ENCODE results near the gene PIP5K1B. TPM values are rescaled to one million over a fixed set of nuclear protein-coding genes. Genes with fewer than 3 reads are reported as not detected.

Gene PIP5K1B
- total and polyA plus RNA-seq, 4 donors = 0.09 to 30.9 (median 0.29) TPM

- WGBS = 88% methylated on average over 6 of the region's 6 CpGs
- H3K27me3 ChIP-seq (ENCODE audit: control insufficient read depth in 4 of 4, insufficient read depth in 4 of 4, low read length in 3 of 4) = peaks cover 0 to 5% (median 2%) of the 10 kb centered on the region in 4 donors
- no peaks in the 10 kb centered on the region for H3K36me3 ChIP-seq (ENCODE audit: control insufficient read depth in 4 of 4, insufficient read depth in 3 of 4, low read depth in 1 of 4, low read length in 3 of 4)
- H3K9ac ChIP-seq (ENCODE audit: low read depth in 1 of 2, low read length in 2 of 2) = no peak overlapping the region
- no peaks in the 10 kb centered on the region for H3K4me1 ChIP-seq (ENCODE audit: control insufficient read depth in 4 of 4, insufficient read depth in 4 of 4, low read length in 3 of 4)
- TF ChIP-seq EGR1 (IDR thresholded peaks at IDR 0.05; ENCODE audit: low read depth in 2 of 2) (no peak), REST (IDR thresholded peaks at IDR 0.05) (no peak), GABPA (IDR thresholded peaks at IDR 0.05 in 1 of 2, conservative IDR thresholded peaks at IDR 0.05 in 1 of 2) (no peak), YY1 (IDR thresholded peaks at IDR 0.05) (no peak), CTCF (IDR thresholded peaks at IDR 0.05; ENCODE audit: low read depth, low read length, missing input control) (no peak), ATF3 (IDR thresholded peaks at IDR 0.05) (no peak), MAX (IDR thresholded peaks at IDR 0.05) (no peak), TAF1 (conservative IDR thresholded peaks at IDR 0.05) (no peak)
- no peaks in the 10 kb centered on the region for H3K9me3 ChIP-seq (ENCODE audit: control insufficient read depth in 4 of 4, low read length in 3 of 4)
- no peak overlapping the region for H3K27ac ChIP-seq (ENCODE audit: low read depth in 1 of 2, low read length in 2 of 2)
- no peak for DNase-seq (ENCODE audit: low spot score)
- H3K4me3 ChIP-seq (ENCODE audit: low read depth in 1 of 3, low read length in 3 of 3) = no peak overlapping the region
Measured at GRCh38 chr9:68867066-68867465, 162.0 kb downstream of the PIP5K1B start.

- Histone ChIP-seq H3K4me3 (ENCODE audit: low read depth in 1 of 3, low read length in 3 of 3) (no peak overlapping the region), H3K36me3 (ENCODE audit: control insufficient read depth in 4 of 4, insufficient read depth in 3 of 4, low read depth in 1 of 4, low read length in 3 of 4) (no peaks in the 10 kb centered on the region), H3K27ac (ENCODE audit: low read depth in 1 of 2, low read length in 2 of 2) (no peak overlapping the region), H3K27me3 (ENCODE audit: control insufficient read depth in 4 of 4, insufficient read depth in 4 of 4, low read length in 3 of 4) (peaks cover 0 to 5% (median 2%) of the 10 kb centered on the region in 4 donors), H3K9me3 (ENCODE audit: control insufficient read depth in 4 of 4, low read length in 3 of 4) (no peaks in the 10 kb centered on the region), H3K9ac (ENCODE audit: low read depth in 1 of 2, low read length in 2 of 2) (no peak overlapping the region), H3K4me1 (ENCODE audit: control insufficient read depth in 4 of 4, insufficient read depth in 4 of 4, low read length in 3 of 4) (no peaks in the 10 kb centered on the region)
- TF ChIP-seq RXRA (IDR thresholded peaks at IDR 0.05) (no peak), EGR1 (IDR thresholded peaks at IDR 0.05; ENCODE audit: low read depth in 2 of 2) (no peak), SP1 (IDR thresholded peaks at IDR 0.05) (no peak), JUND (IDR thresholded peaks at IDR 0.05) (no peak), CTCF (IDR thresholded peaks at IDR 0.05; ENCODE audit: low read depth, low read length, missing input control) (no peak), YY1 (IDR thresholded peaks at IDR 0.05) (no peak), RAD21 (IDR thresholded peaks at IDR 0.05) (no peak), ATF3 (IDR thresholded peaks at IDR 0.05) (no peak), HNF4G (IDR thresholded peaks at IDR 0.05) (no peak), HNF4A (conservative IDR thresholded peaks at IDR 0.05) (no peak), TAF1 (conservative IDR thresholded peaks at IDR 0.05) (no peak)
- no peak for DNase-seq (ENCODE audit: low spot score)
- 70% methylated on average over 3 of the region's 3 CpGs for WGBS
Measured at GRCh38 chr9:68869022-68869421, 164.0 kb downstream of the PIP5K1B start.
